Measurements from ENCODE around the gene BCLAF3. TPM values are rescaled to one million over a fixed set of nuclear protein-coding genes. Genes with fewer than 3 reads are reported as not detected.

BCLAF3 gene
- total RNA-seq = 1 to 10 TPM; 2.9 to 3.2 TPM

DNA sequence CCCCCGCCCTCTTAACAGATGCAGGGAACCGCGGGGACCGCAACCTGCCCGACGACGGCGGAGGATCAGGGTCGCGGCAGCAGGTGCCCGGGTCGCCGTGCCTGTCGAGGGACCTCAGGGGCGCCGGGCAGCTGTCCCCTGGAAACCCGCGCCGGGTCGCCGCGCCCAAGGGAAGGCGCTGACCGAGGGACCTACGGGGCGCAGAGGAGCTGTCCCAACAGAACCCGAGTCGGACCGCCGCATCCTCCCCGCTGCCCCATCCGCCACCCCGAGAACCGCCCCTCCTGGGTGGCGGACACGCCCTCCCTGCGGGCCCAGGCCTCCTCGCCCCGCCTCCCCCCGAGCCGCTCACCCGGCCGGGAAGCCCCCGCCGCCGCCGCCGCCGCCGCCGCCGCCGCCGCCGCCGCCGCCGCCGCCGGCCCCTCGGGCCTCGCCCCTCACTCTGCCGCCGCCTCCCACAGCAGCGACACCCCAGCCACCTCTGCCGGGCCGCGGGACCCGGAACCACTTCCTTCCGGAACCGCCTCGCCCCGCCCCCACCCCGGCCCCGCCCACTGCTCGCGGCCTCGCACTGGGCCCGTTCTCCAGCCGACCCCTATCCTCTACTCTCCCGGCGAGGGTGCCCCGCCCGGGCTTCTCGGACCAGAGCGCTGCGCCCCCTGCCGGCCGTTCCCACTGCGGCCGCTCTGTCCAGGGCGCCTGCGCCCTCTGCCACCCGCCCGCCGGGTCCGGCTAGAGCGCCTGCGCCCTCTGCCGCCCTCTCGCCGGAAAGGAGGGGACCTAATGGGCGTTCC lies at the start of gene BCLAF3:
TSS of gene BCLAF3 (minus strand) at position 506 of the 794 bp plus-strand sequence. CDS start 20,797 bp downstream, outside the sequence.
- Mint-ChIP-seq H3K9me3 (no peaks in the 10 kb centered on the region), H3K4me3 (peak within 1 kb of the TSS; percentile 88), H3K27ac (peak within 1 kb of the TSS; percentile 90), H3K27me3 (no peaks in the 10 kb centered on the region), H3K36me3 (ENCODE audit: low read depth) (peaks cover 6% of the 10 kb centered on the region), H3K4me1 (ENCODE audit: low read depth) (peaks cover 7% of the 10 kb centered on the region)
- peak; percentile 89 for DNase-seq
- ChIA-PET POLR2A (no interaction called here), CTCF (interaction anchor here (0.7 to 6.7 kb wide), 5 partner anchors 15 to 86 kb away, joined by 3 to 35 read pairs (median 4); no protein-coding TSS in a partner anchor)
- intact Hi-C loops (cut with micrococcal nuclease) = loop anchor here (5.0 kb wide), 1 partner anchor 83 kb away; no protein-coding TSS in a partner anchor
- peak; percentile 67 for TF ChIP-seq CTCF (IDR thresholded peaks at IDR 0.05)
- peak; percentile 95 for ATAC-seq

GRCh38 chrX:20038966-20039365 lies 48.1 kb upstream of the BCLAF3 start:
- POLR2A ChIA-PET = no interaction called here
- intact Hi-C loops (cut with micrococcal nuclease) = no loop called here
- Mint-ChIP-seq H3K36me3 (ENCODE audit: low read depth) (no peaks in the 10 kb centered on the region), H3K27me3 (no peaks in the 10 kb centered on the region), H3K27ac (no peak overlapping the region), H3K9me3 (no peaks in the 10 kb centered on the region), H3K4me1 (ENCODE audit: low read depth) (no peaks in the 10 kb centered on the region), H3K4me3 (no peak overlapping the region)
- TF ChIP-seq CTCF (IDR thresholded peaks at IDR 0.05) = no peak
- no peak for DNase-seq
- CTCF ChIA-PET = interaction anchor here (1.0 kb wide), 1 partner anchor 93 kb away, joined by 3 read pairs; no protein-coding TSS in a partner anchor
- ATAC-seq = no peak

GRCh38 chrX:20037186-20037585 lies 46.3 kb upstream of the BCLAF3 start:
- no peak for DNase-seq
- CTCF ChIA-PET = no interaction called here

DNA sequence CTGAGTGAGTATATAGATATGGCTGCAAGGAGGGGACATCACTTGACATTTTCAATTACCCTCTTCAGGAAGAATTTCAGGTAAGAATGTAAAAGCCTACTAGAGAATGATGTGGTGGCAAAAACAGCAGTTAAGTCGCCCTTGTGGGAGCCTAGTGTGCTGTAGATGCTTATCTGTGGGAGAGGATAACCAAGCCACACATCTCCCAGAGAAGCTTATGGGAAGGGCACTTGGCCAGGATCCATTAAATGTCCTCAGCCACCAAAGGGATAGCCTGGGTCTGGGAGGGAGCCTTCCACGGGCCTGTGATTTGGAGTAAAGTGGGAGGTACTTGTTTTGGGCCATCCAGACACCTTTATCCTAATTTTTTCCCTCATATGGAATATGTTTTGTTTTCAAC lies 41.3 kb upstream of the BCLAF3 start:
- intact Hi-C loops (cut with micrococcal nuclease) = no loop called here
- DNase-seq (no peak), ATAC-seq (no peak)
- Mint-ChIP-seq H3K9me3 (no peaks in the 10 kb centered on the region), H3K27me3 (no peaks in the 10 kb centered on the region), H3K27ac (no peak overlapping the region), H3K4me3 (no peak overlapping the region), H3K4me1 (ENCODE audit: low read depth) (peaks cover 8% of the 10 kb centered on the region), H3K36me3 (ENCODE audit: low read depth) (no peaks in the 10 kb centered on the region)
- TF ChIP-seq CTCF (IDR thresholded peaks at IDR 0.05) = no peak
- CTCF ChIA-PET = no interaction called here
- POLR2A ChIA-PET = no interaction called here

More at GRCh38 chrX:20037186-20037585, 46.3 kb upstream of the BCLAF3 start:
- no peaks in the 10 kb centered on the region for H3K36me3 Mint-ChIP-seq (ENCODE audit: low read depth)
- H3K27me3 Mint-ChIP-seq = no peaks in the 10 kb centered on the region
- intact Hi-C loops (cut with micrococcal nuclease) = no loop called here
- TF ChIP-seq CTCF (IDR thresholded peaks at IDR 0.05) = no peak
- POLR2A ChIA-PET = no interaction called here
- no peak for ATAC-seq
- no peak overlapping the region for H3K4me3 Mint-ChIP-seq
- H3K27ac Mint-ChIP-seq = no peak overlapping the region
- H3K4me1 Mint-ChIP-seq (ENCODE audit: low read depth) = no peaks in the 10 kb centered on the region
- no peaks in the 10 kb centered on the region for H3K9me3 Mint-ChIP-seq

- intact Hi-C loops (cut with micrococcal nuclease) = no loop called here
- ChIA-PET POLR2A (no interaction called here), CTCF (no interaction called here)
- H3K9me3 Mint-ChIP-seq = no peaks in the 10 kb centered on the region
- no peak for TF ChIP-seq CTCF (IDR thresholded peaks at IDR 0.05)
- H3K4me3 Mint-ChIP-seq = no peak overlapping the region
- H3K27me3 Mint-ChIP-seq = no peaks in the 10 kb centered on the region
- ATAC-seq (no peak), DNase-seq (no peak)
- no peak overlapping the region for H3K27ac Mint-ChIP-seq
- no peaks in the 10 kb centered on the region for H3K36me3 Mint-ChIP-seq (ENCODE audit: low read depth)
- H3K4me1 Mint-ChIP-seq (ENCODE audit: low read depth) = peaks cover 8% of the 10 kb centered on the region
These were observed 38.9 kb upstream of the BCLAF3 start for GRCh38 chrX:20029728-20030127.

Measured in activated CD8-positive, alpha-beta T cell treated with anti-CD3 and anti-CD28 coated beads for 36 hours (primary cell).